Keratinocyte (primary cell): Measurements from ENCODE around the gene HECA.

Experiments used
- EZH2 ChIP-seq: IDR thresholded peaks from one replicate; pipeline ENCODE4 v1.6.1; 2012; ENCODE audit warnings: inconsistent platforms, mild to moderate bottlenecking, low read length, moderate library complexity
- TF ChIP-seq, protein P1 (sequence below), 3 experiments: IDR thresholded peaks in 1 of 3; conservative IDR thresholded peaks in 1 of 3; optimal IDR thresholded peaks in 1 of 3; 2 replicates in 2 of 3; 3 replicates in 1 of 3; pipeline versions ENCODE3 to v1.5.1; 2011; ENCODE audit warnings: low read length in 3 of 3, mild to moderate bottlenecking in 3 of 3, moderate library complexity in 2 of 3, control low read depth in 1 of 3, inconsistent platforms in 1 of 3; ENCODE audit not compliant: insufficient read depth in 2 of 3; ENCODE audit errors: extremely low read depth in 1 of 3

DNA sequence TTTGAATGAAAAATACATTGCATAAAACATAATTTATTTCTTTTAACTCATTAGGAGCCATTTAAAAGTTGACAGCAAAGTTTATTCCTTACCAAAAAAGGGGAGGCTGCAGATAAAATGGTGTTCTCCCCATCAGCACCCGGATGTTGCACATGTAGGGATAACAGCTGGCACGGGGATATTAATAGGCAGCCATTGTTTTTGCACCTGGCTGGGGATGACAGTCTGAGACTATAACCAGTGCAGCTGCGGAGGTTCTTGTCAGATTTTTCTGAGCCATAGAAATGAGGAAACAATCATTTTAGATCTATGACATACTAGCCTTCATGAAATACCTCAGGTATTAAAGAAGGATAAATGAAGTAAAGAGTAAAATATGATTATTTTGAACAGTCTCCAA, 20.1 kb upstream of the HECA start:
- TF ChIP-seq, protein P1, sequence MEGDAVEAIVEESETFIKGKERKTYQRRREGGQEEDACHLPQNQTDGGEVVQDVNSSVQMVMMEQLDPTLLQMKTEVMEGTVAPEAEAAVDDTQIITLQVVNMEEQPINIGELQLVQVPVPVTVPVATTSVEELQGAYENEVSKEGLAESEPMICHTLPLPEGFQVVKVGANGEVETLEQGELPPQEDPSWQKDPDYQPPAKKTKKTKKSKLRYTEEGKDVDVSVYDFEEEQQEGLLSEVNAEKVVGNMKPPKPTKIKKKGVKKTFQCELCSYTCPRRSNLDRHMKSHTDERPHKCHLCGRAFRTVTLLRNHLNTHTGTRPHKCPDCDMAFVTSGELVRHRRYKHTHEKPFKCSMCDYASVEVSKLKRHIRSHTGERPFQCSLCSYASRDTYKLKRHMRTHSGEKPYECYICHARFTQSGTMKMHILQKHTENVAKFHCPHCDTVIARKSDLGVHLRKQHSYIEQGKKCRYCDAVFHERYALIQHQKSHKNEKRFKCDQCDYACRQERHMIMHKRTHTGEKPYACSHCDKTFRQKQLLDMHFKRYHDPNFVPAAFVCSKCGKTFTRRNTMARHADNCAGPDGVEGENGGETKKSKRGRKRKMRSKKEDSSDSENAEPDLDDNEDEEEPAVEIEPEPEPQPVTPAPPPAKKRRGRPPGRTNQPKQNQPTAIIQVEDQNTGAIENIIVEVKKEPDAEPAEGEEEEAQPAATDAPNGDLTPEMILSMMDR (optimal IDR thresholded peaks at IDR 0.05 in 1 of 3, IDR thresholded peaks at IDR 0.05 in 1 of 3, conservative IDR thresholded peaks at IDR 0.05 in 1 of 3; ENCODE audit: extremely low read depth in 1 of 3, insufficient read depth in 2 of 3, low read length in 3 of 3) = no peak
- no peak for TF ChIP-seq EZH2
